Stimulated activated CD4-positive, alpha-beta T cell treated with anti-CD3 and anti-CD28 coated beads, Interleukin-1b, Interleukin-23, amount 100 ng/mL, for 1 hour (primary cell): Measurements from ENCODE around the gene EVI5.

Source experiments
- DNase-seq, 2 donors: peaks; one replicate each; pipeline ENCODE4 v3.0.0-alpha.2; 2020; ENCODE audit warnings: low read depth in 2 of 2

Gene EVI5

DNA sequence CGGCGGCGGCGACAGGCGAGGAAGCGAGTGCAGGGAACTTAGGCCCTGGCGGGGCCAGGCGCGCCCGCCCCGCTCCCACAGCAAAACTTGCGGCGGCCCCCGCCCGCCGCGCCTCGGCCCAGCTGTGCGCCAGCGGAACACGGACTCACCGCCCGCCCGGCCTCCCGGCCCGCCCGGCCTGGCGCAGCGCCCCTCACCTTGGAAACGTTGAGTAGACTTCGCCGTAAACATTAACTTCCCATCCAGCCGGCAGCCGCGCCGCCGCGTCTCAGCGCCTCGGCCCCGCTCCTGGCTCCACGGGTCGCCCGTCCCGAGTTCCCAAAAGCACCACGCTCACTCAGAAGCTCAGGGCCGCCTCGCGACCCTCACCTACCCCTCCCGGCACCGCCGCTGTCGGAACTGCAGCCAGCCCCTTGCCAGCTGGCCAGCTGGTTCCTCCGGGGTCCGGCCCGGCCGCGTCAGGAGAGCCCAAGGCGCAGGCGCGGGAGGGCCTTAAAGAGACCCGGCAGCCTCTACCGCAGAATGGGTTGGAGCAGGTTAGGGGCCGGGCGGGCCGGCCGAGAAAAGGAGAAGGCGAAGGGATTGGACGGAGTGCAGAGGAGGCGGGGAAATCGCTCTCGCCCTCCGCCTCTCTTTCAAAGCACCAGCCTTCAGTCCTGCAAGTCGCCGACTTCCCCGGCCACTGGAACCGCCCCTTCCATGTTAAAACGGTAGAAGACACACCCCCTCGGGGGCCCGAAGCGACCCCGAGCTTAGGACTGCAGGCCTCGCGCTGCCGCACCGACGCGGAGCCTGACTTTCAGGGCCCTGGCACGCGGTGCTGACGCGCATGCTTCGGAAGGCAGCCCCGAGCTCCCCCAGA, at the start of gene EVI5:
Gene EVI5 (minus strand): TSS at position 470 of the 862 bp plus-strand sequence. CDS start 48,562 bp downstream, outside the sequence.
- peak in 1 of 2 donors; percentile 34 for DNase-seq

DNA sequence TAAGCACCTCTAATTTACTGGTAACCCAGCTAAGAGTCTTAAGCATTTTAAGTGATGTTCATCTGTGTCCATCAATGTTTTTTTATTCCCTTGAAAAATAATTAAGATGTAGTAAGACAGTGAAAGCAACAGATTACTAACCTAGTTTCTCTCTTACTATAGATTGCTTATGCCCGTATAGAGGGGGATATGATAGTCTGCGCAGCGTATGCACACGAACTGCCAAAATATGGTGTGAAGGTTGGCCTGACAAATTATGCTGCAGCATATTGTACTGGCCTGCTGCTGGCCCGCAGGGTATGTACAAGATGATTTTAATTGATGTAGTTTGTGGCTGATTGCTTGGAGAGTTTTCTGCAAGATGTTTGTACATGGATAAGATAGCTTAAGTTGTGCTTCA, 49.7 kb upstream of the EVI5 start:
- DNase-seq, result no peak

DNA sequence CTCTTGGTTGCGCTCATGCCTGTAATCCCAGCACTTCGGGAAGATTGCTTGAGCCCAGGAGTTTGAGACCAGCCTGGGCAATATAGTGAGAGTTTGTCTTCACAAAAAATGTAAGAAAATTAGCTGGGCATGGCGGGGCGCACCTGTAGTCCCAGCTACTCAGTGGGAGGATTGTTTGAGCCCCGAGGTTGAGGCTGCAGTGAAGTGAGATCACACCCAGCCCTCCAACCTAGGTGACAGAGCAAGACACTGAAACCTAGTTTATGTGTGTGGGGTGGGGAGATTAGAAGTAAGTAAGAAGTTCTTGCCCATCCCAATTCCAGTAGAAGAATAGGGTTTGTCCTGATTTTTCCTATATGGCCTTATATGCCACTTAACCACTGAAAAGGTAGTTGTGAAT, 48.9 kb upstream of the EVI5 start:
- no peak for DNase-seq

DNA sequence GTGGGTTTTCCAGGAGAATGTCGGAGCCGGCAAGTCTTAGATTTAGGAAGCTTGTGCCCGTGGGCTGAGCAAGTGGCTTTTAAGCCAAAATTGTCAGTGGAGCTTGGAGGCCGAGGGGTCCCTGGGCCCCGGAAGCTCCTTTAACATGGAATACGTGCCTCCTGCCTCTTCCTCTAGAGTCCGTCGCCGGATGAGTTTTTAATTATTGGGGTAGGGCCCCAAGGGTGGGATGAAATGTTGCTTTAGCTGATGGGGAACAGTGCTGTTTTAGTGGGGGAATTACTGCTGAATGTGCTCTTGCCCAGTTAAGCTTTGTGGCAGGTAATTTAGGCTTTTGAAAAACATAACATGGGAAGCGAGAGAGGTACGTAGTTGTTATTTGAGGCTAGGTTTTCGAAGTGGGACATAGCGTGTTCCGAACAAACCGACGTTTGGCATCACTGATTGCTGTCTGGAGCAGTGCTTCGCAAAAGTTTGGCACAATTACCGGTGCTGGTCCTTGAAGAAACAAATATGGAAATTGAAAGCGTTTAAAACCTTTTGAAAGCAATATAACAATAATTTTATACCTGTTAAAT, 47.7 kb upstream of the EVI5 start:
- no peak for DNase-seq

DNA sequence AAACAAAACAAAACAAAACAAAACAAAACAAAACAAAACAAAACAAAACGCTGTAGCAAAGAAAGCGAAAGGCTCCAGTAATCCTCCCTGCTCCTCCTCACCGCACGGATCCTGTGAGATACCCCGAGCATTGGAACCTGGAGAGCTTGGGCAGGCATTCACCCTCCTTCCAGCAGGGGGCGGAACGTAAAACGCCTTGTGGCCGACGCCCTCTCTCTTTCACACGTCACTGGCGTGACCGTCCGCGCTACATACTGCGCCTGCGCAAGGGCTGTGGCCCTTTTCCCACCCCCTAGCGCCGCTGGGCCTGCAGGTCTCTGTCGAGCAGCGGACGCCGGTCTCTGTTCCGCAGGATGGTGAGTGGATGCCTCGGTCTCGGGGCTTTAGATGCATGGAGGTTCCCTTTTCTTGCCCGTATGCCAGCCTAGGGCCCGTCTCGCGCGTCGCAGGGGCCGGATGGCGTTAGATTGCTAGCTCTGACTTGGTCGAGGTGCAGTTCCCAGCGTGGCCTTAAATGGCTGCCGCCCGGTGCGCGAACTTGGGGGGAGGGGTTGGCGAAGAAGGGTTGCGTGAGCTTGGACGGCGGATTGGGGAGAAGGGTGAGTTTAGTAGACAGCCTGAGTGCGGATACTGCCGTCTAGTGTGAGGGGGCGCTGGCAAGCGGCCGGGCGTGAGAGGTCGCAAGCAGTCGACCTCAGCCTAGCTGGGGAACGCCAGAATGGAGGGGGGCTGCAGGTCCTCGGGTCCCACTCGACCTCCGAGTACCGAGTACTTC, 47.0 kb upstream of the EVI5 start, which contains the start of gene RPL5:
Gene RPL5 (plus strand): TSS at position 279 of the 775 bp plus-strand sequence. CDS start 75 bp downstream, at position 354.
- DNase-seq, result peak; percentile 93 to 94

DNA sequence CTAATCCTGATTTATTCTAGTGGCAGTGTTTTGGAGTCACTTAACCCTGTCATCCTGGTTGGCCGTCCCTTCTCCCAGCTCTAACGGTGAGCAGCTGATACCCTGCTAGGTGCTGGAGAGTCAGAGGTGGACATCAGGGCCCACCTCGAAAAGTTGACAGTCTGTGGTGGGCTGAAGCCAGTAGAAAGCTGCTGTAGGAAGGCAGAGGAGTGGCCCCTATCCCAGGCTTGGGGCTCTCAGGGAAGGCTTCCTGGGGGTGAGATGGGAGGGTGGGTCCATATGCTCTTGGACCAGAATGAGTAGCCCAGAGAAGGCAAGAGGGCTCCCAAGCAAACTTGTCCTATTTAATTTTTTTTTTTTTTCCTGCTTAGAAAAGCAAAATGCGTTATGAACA, 46.5 kb upstream of the EVI5 start:
- no peak for DNase-seq

DNA sequence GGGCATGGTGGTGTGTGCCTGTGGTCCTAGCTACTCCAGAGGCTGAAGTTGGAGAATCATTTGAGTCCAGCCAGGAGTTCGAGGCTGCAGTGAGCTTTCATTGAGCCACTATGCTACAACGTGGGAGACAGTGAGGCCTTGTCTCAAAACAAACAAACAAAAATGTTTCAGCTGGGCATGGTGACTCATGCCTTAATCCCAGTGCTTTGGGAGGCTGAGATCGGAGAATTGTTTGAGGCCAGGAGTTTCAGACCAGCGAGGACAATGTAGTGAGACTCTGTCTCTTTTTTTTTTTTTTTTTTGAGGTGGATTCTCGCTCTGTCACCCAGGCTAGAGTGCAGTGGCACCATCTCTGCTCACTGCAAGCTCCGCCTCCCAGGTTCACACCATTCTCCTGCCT, 41.9 kb upstream of the EVI5 start:
- no peak for DNase-seq

DNA sequence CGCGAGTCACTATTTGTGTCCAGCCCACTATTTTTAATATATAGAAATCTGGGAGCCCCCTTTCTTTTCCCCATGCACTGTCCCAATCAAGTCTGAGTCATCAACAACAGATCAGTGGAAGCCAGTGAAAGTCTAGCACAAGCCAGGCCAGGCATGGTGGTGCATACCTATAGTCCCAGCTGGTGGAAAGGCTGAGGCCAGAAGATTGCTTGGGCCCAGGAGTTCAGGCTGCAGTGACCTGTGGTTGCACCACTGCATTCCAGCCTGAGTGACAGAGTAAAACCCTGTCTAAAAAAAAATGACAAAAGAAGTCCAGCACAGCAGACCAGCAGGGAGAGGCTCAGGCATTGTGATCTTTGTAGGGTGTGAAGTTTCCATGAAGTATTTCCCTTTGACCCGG, 38.0 kb upstream of the EVI5 start:
- no peak for DNase-seq

DNA sequence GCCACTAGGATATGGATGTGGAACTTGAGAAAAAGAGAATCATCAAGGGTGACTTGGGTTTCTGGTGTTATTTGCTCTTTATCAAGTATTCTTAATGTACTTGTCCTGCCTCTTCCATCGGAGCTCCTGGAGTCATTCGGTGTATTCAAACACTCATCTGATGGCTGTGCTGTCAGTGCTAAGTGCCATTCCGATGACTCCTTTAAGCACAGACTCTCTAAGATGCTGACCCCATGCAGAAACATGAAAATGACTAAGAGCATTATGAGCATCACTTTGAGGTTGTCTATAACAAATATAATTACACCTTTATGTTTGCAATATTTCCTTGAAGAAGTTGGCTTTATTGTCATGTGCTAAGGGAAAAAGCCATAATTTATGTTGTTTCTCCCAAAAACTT, 35.6 kb upstream of the EVI5 start:
- DNase-seq, result no peak

DNA sequence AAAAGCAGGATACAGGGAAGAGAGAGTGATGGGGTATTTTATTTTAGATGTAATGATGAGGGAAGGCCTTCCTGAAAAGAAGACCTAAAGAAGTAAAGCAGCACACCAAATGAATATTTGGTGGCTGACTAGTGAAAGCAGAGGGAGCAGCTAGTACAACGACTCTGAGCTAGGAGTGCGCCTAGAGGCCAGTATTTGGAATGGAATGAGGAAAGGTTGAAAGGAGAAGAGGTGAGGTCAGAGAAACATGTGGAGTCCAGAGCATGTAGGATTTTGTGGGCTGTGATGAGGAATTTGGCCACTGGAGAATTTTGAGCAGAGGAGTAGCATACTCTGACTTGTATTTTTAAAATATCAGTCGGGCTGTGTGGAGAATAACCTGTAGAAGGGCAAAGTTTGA, 35.1 kb upstream of the EVI5 start:
- no peak for DNase-seq

DNA sequence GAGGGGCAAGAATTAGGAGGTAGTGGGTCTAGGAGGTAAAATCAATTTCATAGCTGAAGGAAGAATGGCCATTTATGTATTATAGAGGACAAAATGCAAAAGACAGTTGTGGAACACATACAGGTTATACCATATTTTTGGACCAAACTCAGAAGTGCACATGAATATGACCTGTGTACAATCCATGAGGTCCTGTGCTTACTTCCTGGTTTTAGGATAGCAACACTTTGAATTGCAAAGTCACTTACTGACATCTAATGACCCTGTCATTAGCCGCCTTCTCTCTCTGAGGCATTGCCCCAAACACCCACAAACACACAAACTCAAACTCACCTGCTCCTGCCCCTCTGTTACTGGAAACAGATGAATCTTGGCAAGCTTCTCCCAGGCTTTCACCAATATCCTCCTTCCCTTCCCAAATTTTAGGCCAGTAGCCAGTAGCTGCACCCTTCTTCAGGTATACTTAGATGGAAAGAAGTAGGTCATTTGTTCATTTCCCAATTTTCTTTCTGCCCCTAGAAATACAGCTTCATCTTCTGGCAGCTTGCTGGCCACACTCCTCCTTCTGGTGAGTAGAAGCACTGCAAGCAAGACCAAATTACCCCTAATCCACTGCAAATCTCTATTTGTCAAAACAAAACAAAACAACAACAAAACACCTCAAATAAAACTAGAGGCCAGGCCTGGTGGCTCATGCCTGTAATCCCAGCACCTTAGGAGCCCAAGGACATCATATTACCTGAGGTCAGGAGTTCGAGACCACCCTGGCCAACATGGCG, 33.3 kb upstream of the EVI5 start:
- no peak for DNase-seq

DNA sequence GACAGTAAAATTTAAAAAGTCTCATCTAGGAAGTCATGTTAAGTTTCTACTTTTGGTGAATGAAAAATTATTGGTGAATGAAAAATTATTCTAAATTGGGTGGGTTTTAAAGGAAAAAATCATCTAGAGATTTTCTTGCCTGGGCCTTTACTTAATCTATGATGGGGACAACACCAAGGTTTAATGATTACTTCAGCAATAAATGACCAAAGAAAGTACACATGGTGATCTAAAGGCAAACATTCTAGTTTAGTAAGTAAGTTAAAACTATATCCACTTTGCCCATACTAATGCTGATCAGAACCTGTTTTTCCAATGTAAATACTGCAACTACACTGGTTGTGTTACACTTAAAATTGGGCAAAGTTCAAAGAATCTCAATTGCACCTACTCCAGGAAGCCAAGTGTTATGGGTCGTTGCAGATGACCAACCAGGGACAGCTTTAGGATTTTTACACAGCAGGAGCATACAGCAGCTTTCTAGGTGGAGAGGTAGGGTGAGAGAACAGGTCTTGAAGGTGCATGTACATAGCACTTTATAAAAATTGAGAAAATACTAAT, 32.3 kb upstream of the EVI5 start:
- no peak for DNase-seq

DNA sequence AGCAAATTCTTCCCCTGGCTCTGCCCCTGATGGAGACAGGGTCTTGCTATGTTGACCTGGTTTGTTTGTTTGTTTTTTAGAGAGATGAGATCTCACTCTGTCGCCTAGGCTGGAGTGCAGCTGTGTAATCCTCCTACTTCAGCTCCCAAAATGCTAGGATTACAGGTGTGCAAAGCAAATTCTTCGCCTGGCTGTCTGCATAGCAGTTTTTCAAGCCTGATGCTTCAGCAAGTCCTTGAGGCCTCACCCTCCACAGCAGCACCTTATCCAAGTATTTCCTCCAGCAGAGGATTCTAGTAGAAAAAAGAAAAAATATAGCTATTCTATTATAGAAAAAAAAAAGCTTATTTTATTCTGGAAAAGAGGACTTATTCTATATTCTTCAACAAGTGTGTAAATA, 31.8 kb upstream of the EVI5 start:
- DNase-seq, result no peak

DNA sequence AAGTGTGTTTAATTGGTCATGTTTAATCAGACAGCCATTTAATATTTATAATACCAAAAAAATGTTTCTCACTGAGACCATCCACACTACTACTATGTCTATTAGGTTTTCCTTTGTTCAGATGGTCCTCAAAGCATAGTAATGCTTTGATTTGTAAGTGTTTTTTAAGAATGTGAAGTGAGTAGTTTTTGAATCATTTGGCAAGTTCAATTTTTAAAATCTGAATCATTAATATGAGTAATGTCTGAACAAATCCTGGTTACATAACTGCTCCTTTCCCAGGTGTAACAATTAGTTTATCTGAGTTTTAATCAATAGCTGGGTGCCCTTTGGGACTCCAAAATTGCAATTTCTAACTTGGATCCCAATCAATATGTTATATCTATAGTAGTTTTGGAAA, 23.5 kb upstream of the EVI5 start:
- DNase-seq, result no peak

DNA sequence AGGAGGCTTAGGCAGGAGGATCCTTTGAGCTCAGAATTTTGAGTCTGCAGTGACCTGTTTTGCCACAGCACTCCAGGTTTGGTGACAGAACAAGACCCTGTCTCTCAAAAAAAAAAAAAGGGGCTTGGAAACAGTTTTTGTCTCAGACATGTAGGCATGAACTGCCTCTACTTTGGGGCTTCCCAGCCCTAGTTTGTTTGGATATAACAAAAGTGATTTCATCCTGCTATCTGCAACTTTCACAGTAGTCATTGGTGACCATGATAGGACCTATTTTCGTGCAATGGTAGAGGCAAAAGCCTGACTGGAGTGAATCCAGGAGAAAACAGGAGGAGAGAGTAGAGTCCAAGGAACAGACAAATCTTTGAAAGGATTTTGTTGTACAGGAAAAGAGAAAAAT, 20.3 kb upstream of the EVI5 start:
- DNase-seq, result no peak

DNA sequence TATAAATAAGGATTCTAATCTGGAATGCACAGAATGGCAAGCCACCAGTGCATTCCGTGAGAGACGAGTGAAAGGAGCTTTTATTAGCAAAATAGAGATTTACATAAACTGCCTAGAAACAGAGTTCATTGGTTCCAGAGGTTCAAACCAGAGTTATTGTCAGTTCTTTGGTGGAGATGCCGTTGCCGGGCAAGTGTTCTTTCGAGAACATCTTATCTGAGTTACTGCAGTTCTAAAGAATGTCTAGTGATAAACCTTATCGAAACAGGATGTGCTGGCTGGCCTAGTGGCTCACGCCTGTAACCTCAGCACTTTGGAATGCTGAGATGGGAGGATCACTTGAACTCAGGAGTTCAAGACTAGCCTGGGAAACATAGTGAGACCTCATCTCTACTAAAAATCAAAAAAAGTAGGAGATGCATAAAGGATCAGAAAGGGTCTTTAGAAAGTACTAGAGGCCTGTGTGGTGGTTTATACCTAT, 19.9 kb upstream of the EVI5 start:
- no peak for DNase-seq

DNA sequence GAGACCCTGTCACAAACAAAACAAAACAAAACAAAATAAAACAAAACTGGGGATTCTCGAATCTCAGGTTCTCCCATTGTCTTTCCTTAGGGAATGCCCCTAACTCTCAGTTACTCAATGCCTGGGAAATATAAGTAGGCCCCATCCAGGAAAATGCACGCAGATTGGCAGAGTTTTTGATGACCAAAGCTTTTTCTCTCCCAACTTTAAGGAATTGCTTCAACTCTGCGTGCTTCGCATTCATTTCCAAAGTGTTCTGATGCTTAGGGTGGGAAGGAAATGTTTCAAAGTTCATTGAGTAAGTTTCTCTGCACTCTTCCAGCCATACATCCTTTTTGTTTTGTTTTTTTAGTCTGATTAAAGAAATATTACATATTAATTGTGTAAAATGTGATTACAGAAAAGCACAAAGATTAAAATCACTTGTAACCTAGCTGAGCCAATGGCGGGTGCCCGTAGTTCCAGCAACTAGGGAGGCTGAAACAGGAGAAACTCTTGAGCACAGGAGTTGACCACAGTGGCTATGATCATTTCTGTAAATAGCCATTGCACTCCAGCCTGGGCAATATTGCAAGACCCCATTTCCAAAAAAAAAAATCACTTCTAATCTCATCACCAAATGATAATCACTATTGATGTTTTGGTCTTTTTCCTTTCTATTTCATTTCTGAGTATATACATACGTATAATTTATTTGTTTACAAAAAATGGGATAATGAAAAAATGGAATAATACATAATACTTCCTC, 18.4 kb upstream of the EVI5 start:
- DNase-seq, result no peak

DNA sequence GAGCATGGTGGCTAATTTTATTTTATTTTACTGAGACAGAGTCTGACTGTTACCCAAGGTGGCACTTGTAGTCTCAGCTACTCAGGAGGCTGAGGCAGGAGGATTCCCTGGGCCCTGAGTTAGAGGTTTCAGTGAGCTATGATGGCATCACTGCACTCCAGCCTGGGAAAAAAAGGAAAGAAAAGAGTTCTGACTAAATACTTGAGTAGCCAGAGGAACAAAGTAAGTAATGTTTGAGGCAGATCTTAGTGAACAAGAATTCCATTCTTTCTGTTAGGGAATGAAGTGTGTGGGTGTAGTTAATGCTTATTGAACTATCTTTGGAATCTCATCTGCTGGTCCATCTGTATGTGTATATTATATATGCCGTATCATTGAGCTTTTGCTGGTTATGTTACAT, 13.1 kb upstream of the EVI5 start:
- no peak for DNase-seq

DNA sequence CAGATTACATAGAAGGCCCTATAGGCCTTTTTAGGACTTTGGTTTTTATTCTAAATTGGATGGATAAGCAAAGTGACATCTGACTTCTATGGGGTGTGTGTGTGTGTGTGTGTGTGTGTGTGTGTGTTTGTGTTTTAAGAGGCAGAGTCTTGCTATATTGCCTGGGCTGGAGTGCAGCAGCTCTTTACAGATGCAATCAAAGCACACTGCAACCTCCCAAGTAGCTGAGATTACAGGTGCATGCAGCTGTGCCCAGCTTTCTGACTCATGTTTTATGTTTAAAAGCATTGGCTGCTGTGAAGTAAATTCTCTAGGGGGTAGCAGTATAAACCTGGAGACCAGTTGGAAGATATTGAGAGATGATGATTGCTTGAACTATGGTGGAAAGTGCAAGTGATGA, 12.4 kb upstream of the EVI5 start:
- DNase-seq, result no peak

DNA sequence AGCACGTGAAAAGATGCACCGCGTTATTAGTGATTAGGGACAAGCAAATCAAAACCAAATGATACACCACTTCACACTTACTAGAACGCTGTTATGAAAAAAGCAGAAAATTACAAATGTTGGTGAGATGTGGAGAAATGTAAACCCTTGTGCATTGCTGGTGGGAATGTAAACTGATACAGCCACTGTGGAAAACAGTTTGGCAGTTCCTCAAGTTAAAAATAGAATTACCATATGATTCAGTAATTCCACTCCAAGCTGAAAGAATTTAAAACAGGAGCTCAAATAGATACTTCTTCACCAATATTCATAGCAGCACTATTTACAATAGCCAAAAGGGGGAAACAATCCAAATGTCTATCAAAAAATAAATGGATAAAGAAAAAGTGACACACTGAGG, 10.3 kb upstream of the EVI5 start:
- no peak for DNase-seq

DNA sequence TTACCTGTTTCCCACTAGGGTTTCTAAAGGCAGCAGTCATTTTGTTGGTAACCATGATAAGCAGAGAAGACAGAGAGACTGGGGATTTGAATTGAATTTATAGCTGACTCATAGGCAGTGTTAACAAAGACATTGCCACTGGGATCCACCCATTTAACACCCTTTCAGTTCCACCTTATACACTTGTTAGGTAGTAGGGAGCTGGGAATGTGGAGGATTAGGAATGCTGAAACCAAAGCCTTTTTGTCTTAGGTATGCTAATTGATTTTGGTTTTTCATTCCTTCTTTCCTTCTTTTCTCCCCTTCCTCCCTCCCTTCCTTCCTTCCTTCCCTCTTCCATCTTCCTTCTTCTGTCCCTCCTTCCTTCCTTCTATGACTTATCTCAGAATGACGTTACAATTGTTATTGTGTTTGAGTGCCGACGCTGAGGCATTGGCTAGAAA, 7.5 kb upstream of the EVI5 start:
- DNase-seq, result no peak
